K562 (cell line): ENCODE data around the gene TENT4A. TPM values are rescaled to one million over a fixed set of nuclear protein-coding genes. Genes with fewer than 3 reads are reported as not detected.

Source experiments
- ATAC-seq: fragments of 200-7000 bp; cut with Tn5 transposase; 3 replicates; pipeline ENCODE4 v1.9.1; 2020; ENCODE audit warnings: moderate library complexity
- BruUV-seq: library from RNA; stranded (reverse); fragments of 400-500 nt; replicated peaks from 2 replicates; lab custom pipeline; 2021; lab: Mats Ljungman, UMichigan
- CTCF ChIA-PET: fragments of 300-600 bp; formaldehyde crosslinking; extraction: SDS; loops from one replicate; lab custom pipeline; 2021; ENCODE audit warnings: low intra/inter-chr PET ratio; lab: Yijun Ruan, JAX
- POLR2A ChIA-PET: fragments of 300-600, 350-650 bp; sonication (Branson Sonifier 250); formaldehyde crosslinking; extraction: SDS; loops from one replicate; lab custom pipeline; 2021; ENCODE audit warnings: antibody characterized with exemption, inconsistent platforms; lab: Yijun Ruan, JAX
- DNase-seq, 4 experiments: peaks; one replicate each; pipeline versions ENCODE4 v3.0.0 to v3.0.0-alpha.2; 2011 to 2018; ENCODE audit warnings: low spot score in 3 of 4, mixed read lengths in 3 of 4; ENCODE audit errors: extremely low read depth in 1 of 4
- FAIRE-seq: peaks from 2 replicates; lab custom pipeline; 2011; peaks lifted over from hg19 to GRCh38; lab: Jason Lieb, UNC
- H2AFZ ChIP-seq: 2 replicates; pipeline ENCODE4 v1.6.0; 2011; ENCODE audit warnings: low read depth, low read length, control low read depth, inconsistent platforms
- H3K27ac ChIP-seq: fragments of 200-600 bp; 3 replicates; pipeline ENCODE4 v1.8.0; 2011; ENCODE audit warnings: low read depth, mild to moderate bottlenecking, control low read depth, inconsistent platforms, low read length, moderate library complexity, mixed read lengths; ENCODE audit errors: extremely low read depth
- H3K27me3 ChIP-seq, 2 experiments: fragments of 300-600 bp in 1 of 2; 2 replicates in 1 of 2; 3 replicates in 1 of 2; pipeline versions ENCODE4 v1.6.0 to v1.8.0; 2011; ENCODE audit warnings: inconsistent platforms in 2 of 2, low read length in 2 of 2, mild to moderate bottlenecking in 1 of 2, mixed read lengths in 1 of 2, moderate library complexity in 1 of 2; ENCODE audit not compliant: control insufficient read depth in 2 of 2, insufficient read depth in 2 of 2
- H3K36me3 ChIP-seq: fragments of 300-600 bp; 3 replicates; pipeline ENCODE4 v1.8.0; 2011; ENCODE audit warnings: mild to moderate bottlenecking, low read length, inconsistent platforms; ENCODE audit not compliant: control insufficient read depth, insufficient read depth
- H3K4me1 ChIP-seq, 2 experiments: fragments of 200-600 bp in 1 of 2; replicated peaks in 1 of 2; 2 replicates in 1 of 2; 3 replicates in 1 of 2; pipeline versions ENCODE4 v1.5.1 to v1.8.0; 2011; ENCODE audit warnings: inconsistent platforms in 2 of 2, low read length in 2 of 2, mild to moderate bottlenecking in 1 of 2, mixed read lengths in 1 of 2, moderate library complexity in 1 of 2; ENCODE audit not compliant: control insufficient read depth in 2 of 2, insufficient read depth in 2 of 2
- H3K4me2 ChIP-seq: 2 replicates; pipeline ENCODE4 v1.6.1; 2011; ENCODE audit warnings: low read length, control low read depth, inconsistent platforms, mixed read lengths; ENCODE audit not compliant: insufficient read depth
- H3K4me3 ChIP-seq: fragments of 200-600 bp; sonication (generic), shearing (Covaris generic); 2 replicates; pipeline ENCODE4 v1.5.1; 2016; ENCODE audit warnings: control low read depth, inconsistent platforms
- H3K79me2 ChIP-seq: fragments of 200-600 bp; 3 replicates; pipeline ENCODE4 v1.8.0; 2011; ENCODE audit warnings: low read length, inconsistent platforms; ENCODE audit not compliant: control insufficient read depth, insufficient read depth
- H3K9ac ChIP-seq, 2 experiments: 2 replicates each; pipeline versions ENCODE4 v1.6.0 to v1.6.1; 2011; ENCODE audit warnings: low read depth in 2 of 2, low read length in 2 of 2, control low read depth in 1 of 2, inconsistent platforms in 1 of 2, mild to moderate bottlenecking in 1 of 2, mixed read lengths in 1 of 2; ENCODE audit not compliant: insufficient read depth in 1 of 2
- H3K9me1 ChIP-seq: one replicate; pipeline ENCODE4 v1.6.0; 2011; ENCODE audit warnings: inconsistent platforms, mild to moderate bottlenecking, low read length, moderate library complexity; ENCODE audit not compliant: control insufficient read depth, insufficient read depth
- H3K9me3 ChIP-seq: replicated peaks from 2 replicates; pipeline ENCODE4 v1.5.1; 2011; ENCODE audit warnings: low read depth, low read length, inconsistent platforms; ENCODE audit not compliant: control insufficient read depth, insufficient read depth
- H4K20me1 ChIP-seq: replicated peaks from 2 replicates; pipeline ENCODE4 v1.6.1; 2011; ENCODE audit warnings: low read length, inconsistent platforms, mixed read lengths; ENCODE audit not compliant: control insufficient read depth, insufficient read depth
- E2F1 ChIP-seq: sonication (generic); formaldehyde crosslinking; IDR thresholded peaks from 2 replicates; pipeline ENCODE4 v1.8.1; 2023; ENCODE audit warnings: mild to moderate bottlenecking, missing genetic modification reagents, moderate library complexity
- KDM4B ChIP-seq, 2 experiments: fragments of 450-650 bp in 1 of 2; sonication (generic) in 1 of 2; IDR thresholded peaks; 2 replicates each; pipeline ENCODE4 v1.6.1; 2016 to 2017; ENCODE audit warnings: borderline replicate concordance in 2 of 2, antibody characterized with exemption in 1 of 2, low read depth in 1 of 2, mild to moderate bottlenecking in 1 of 2
- MTF1 ChIP-seq: fragments of 250-450 bp; sonication (Bioruptor Pico); IDR thresholded peaks from 2 replicates; pipeline ENCODE4 v1.9.0; 2021; ENCODE audit warnings: moderate library complexity, mild to moderate bottlenecking, inconsistent platforms, borderline replicate concordance
- POLR2B ChIP-seq: fragments of 450-650 bp; IDR thresholded peaks from 2 replicates; pipeline ENCODE4 v1.6.1; 2018; ENCODE audit warnings: low read depth; ENCODE audit not compliant: partially characterized antibody
- PREB ChIP-seq: sonication (generic); formaldehyde crosslinking; IDR thresholded peaks from 2 replicates; pipeline ENCODE4 v1.8.1; 2023; ENCODE audit warnings: mild to moderate bottlenecking, missing genetic modification reagents
- RBM22 ChIP-seq: fragments of 200-400 bp; formaldehyde crosslinking; IDR thresholded peaks from 2 replicates; pipeline ENCODE4 v1.6.1; 2018; ENCODE audit warnings: low read length, low read depth; ENCODE audit not compliant: poor library complexity, severe bottlenecking
- SPI1 ChIP-seq: IDR thresholded peaks from 2 replicates; pipeline ENCODE4 v1.6.1; 2011; ENCODE audit warnings: low read depth, low read length, control low read depth, borderline replicate concordance
- VEZF1 ChIP-seq: fragments of 200-800 bp; sonication (Bioruptor generic); IDR thresholded peaks from 2 replicates; pipeline ENCODE4 v1.6.1; 2017; ENCODE audit warnings: missing genetic modification characterization, missing compliant biosample characterization
- ZNF3 ChIP-seq: fragments of 250-450 bp; sonication (Bioruptor Pico); IDR thresholded peaks from 2 replicates; pipeline ENCODE4 v1.5.0; 2021; ENCODE audit warnings: mild to moderate bottlenecking, moderate library complexity
- WGBS: fragments of 100-300 bp; shearing (Covaris generic); methylation state at CpG from one replicate; pipeline ENCODE4 v1.1.6; 2016; ENCODE audit warnings: low coverage, mixed read lengths; ENCODE audit not compliant: insufficient coverage; ENCODE audit errors: missing lambda C conversion rate; 5-methylcytosine and 5-hydroxymethylcytosine counted together
- in situ Hi-C: fragments of 300-500 bp; cut with MboI; formaldehyde crosslinking; loops from 4 replicates; pipeline ENCODE4 v1.15.0; 2018; ENCODE audit warnings: inconsistent platforms, mixed read lengths
- intact Hi-C: fragments of 100-400 bp; cut with micrococcal nuclease; formaldehyde crosslinking; loops from 2 replicates; pipeline ENCODE4 v1.14.2; 2022
- polyA plus RNA-seq, 8 experiments: library from polyadenylated mRNA; depleted of rRNA in 4 of 8; stranded (reverse) in 5 of 8; unstranded in 3 of 8; fragments of >200 nt; fragmentation: Nextera tagmentation in 2 of 8; fragmentation: Illumina TruSeq in 1 of 8; extraction: Ambion mirVana in 2 of 8; extraction: Trizol in 1 of 8; gene quantifications; 2 replicates each; pipeline versions ENCODE4 v1.2.1 to v1.2.3, GENCODE V29; 2011 to 2014; ENCODE audit warnings: inconsistent platforms in 1 of 8, missing spikeins in 1 of 8
- total RNA-seq, 7 experiments: library from RNA; depleted of rRNA in 6 of 7; stranded (reverse); fragments of >200 nt in 6 of 7; fragmentation: Illumina TruSeq in 2 of 7; extraction: Trizol in 2 of 7; gene quantifications; 2 replicates each; pipeline versions ENCODE4 v1.2.1 to v1.2.3, GENCODE V29; 2011 to 2021; ENCODE audit warnings: low replicate concordance in 1 of 7
- TF ChIP-seq, protein P1 (sequence below): fragments of 250-450 bp; sonication (Bioruptor Pico); IDR thresholded peaks from 2 replicates; pipeline ENCODE4 v1.8.0; 2021; ENCODE audit warnings: moderate library complexity, mild to moderate bottlenecking, inconsistent platforms
- TF ChIP-seq, protein P2 (sequence below): fragments of 450-650 bp; IDR thresholded peaks from one replicate; pipeline ENCODE4 v1.6.1; 2018; ENCODE audit warnings: mild to moderate bottlenecking, moderate library complexity; ENCODE audit not compliant: partially characterized antibody

Gene TENT4A
- total and polyA plus RNA-seq, 9 of the 15 experiments (the other 6 are each of a cell fraction or from before 2014, with no cell fraction given): 1.3 to 27.3 (median 13.0) TPM

DNA sequence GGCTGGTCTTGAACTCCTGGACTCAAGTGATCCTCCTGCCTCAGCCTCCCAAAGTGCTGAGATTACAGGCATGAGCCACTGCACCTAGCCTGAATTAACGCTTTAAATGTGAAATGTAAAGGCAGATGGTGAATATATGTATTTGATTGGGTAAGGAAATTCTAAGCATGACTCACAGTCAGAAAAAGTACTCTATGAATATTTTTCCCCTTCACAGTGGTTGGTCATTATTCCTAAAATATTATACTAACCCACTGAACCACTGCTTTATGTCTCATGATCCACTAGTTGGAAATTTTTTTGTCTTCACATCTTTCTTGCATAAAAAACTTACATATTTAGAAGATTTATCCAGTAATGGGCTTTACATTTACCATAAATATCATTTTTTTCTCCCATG lies 14.5 kb upstream of the TENT4A start (continued):
- TF ChIP-seq, protein P1, sequence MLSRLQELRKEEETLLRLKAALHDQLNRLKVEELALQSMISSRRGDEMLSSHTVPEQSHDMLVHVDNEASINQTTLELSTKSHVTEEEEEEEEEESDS (CRISPR knock-in tag): no peak
- TF ChIP-seq E2F1 (CRISPR knock-in tag): no peak
- TF ChIP-seq MTF1: no peak
- TF ChIP-seq RBM22: no peak
- TF ChIP-seq ZNF3: no peak
- TF ChIP-seq POLR2B: no peak
- no peak for TF ChIP-seq PREB (CRISPR knock-in tag)

DNA sequence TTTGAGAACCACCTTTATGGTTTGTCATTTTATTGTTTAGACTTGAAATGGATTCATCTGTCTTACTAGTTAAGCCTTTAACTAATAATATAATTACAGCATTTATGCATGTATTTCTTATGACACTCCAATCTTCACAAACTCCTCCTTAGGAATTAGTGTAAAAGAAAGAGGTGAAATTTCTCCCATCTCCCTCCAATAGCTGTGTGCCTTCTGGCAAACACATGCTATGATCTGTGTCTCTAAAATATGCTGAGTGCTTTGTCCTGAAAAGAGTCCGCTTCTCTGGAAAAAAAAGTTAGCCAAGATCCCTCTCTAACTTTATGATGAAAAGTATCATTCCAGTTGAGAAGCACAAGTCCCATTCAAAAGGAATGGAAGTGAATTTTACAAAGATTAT lies 13.9 kb upstream of the TENT4A start:
- H4K20me1 ChIP-seq: no peaks in the 10 kb centered on the region
- intact Hi-C loops (no loop called here), in situ Hi-C loops (no loop called here)
- H3K4me1 ChIP-seq: no peaks in the 10 kb centered on the region
- H3K4me3 ChIP-seq: no peak overlapping the region
- ChIA-PET POLR2A (interaction anchor here (0.9 to 1.2 kb wide), 2 partner anchors 12 to 17 kb away, joined by 3 to 4 read pairs; no protein-coding TSS in a partner anchor), CTCF (no interaction called here)
- no peaks in the 10 kb centered on the region for H3K9me3 ChIP-seq
- no peak overlapping the region for H3K27ac ChIP-seq
- WGBS: 0% methylated on average over 1 of the region's 1 CpG
- H3K36me3 ChIP-seq: no peaks in the 10 kb centered on the region
- no peaks in the 10 kb centered on the region for H3K9me1 ChIP-seq
- H2AFZ ChIP-seq: no peak overlapping the region
- peaks cover 33 to 41% of the 10 kb centered on the region in 2 experiments for H3K27me3 ChIP-seq
- FAIRE-seq: no peak
- no peak for TF ChIP-seq SPI1
- TF ChIP-seq, protein P2, sequence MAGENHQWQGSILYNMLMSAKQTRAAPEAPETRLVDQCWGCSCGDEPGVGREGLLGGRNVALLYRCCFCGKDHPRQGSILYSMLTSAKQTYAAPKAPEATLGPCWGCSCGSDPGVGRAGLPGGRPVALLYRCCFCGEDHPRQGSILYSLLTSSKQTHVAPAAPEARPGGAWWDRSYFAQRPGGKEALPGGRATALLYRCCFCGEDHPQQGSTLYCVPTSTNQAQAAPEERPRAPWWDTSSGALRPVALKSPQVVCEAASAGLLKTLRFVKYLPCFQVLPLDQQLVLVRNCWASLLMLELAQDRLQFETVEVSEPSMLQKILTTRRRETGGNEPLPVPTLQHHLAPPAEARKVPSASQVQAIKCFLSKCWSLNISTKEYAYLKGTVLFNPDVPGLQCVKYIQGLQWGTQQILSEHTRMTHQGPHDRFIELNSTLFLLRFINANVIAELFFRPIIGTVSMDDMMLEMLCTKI: no peak
- no peak for TF ChIP-seq KDM4B (IDR thresholded peaks at IDR 0.05; ENCODE audit: borderline replicate concordance in 2 of 2, low read depth in 1 of 2)
- TF ChIP-seq VEZF1 (CRISPR knock-in tag): no peak
- H3K79me2 ChIP-seq: no peaks in the 10 kb centered on the region
- no TSS peak for BruUV-seq
- no peak for DNase-seq
- no peak overlapping the region for H3K4me2 ChIP-seq
- no peak for ATAC-seq
- H3K9ac ChIP-seq: no peak overlapping the region
